H1 (cell line): Measurements from ENCODE around the gene CWC27. TPM values are rescaled to one million over a fixed set of nuclear protein-coding genes. Genes with fewer than 3 reads are reported as not detected.

Experiments
- BACH1 ChIP-seq: IDR thresholded peaks from 2 replicates; pipeline ENCODE4 v1.6.1; 2012; ENCODE audit warnings: low read length, improper control_type of control experiment
- GABPA ChIP-seq: IDR thresholded peaks from 2 replicates; pipeline ENCODE4 v1.6.1; 2011; ENCODE audit warnings: mild to moderate bottlenecking, low read length, moderate library complexity, borderline replicate concordance; ENCODE audit not compliant: insufficient read depth
- KDM1A ChIP-seq: fragments of 200-600, 300-600 bp; sonication (generic); IDR thresholded peaks from 2 replicates; pipeline ENCODE4 v1.7.1; 2016; ENCODE audit warnings: mild to moderate bottlenecking, low read length, borderline replicate concordance
- KDM4A ChIP-seq: IDR thresholded peaks from one replicate; pipeline ENCODE4 v1.7.1; 2012; ENCODE audit warnings: low read depth, mild to moderate bottlenecking, moderate library complexity, low read length, inconsistent platforms; ENCODE audit not compliant: severe bottlenecking
- MAFK ChIP-seq: IDR thresholded peaks from 2 replicates; pipeline ENCODE4 v1.6.1; 2012; ENCODE audit warnings: low read depth, mild to moderate bottlenecking, improper control_type of control experiment, low read length
- SP1 ChIP-seq: IDR thresholded peaks from 2 replicates; pipeline ENCODE4 v1.6.1; 2011; ENCODE audit warnings: low read depth, low read length
- SP2 ChIP-seq: IDR thresholded peaks from 2 replicates; pipeline ENCODE4 v1.6.1; 2012; ENCODE audit warnings: mild to moderate bottlenecking, low read length, inconsistent platforms
- TCF12 ChIP-seq: IDR thresholded peaks from 2 replicates; pipeline ENCODE4 v1.6.1; 2011; ENCODE audit warnings: low read depth, mild to moderate bottlenecking, low read length
- polyA plus RNA-seq, 7 experiments: library from polyadenylated mRNA; depleted of rRNA in 3 of 7; stranded (reverse) in 5 of 7; unstranded in 2 of 7; fragments of >200 nt in 5 of 7; fragments of 200-250 nt in 2 of 7; gene quantifications; 1 replicate in 5 of 7; 2 replicates in 1 of 7; 4 replicates in 1 of 7; pipeline versions ENCODE4 v1.2.1 to v1.2.3, GENCODE V29; 2011 to 2013; ENCODE audit warnings: missing spikeins in 2 of 7, mixed read lengths in 2 of 7
- total RNA-seq: library from RNA; stranded (reverse); fragmentation: NEBNext Ultra II Directional; extraction: Animal tissue kit (Norgen Biotek cat#: 25700); gene quantifications from 2 replicates; pipeline ENCODE4 v1.2.1, GENCODE V29; 2021

The CWC27 gene
- total and polyA plus RNA-seq, 2 of the 8 experiments (the other 6 are each of a cell fraction or from before 2014, with no cell fraction given), result 24.9 to 43.4 TPM

DNA sequence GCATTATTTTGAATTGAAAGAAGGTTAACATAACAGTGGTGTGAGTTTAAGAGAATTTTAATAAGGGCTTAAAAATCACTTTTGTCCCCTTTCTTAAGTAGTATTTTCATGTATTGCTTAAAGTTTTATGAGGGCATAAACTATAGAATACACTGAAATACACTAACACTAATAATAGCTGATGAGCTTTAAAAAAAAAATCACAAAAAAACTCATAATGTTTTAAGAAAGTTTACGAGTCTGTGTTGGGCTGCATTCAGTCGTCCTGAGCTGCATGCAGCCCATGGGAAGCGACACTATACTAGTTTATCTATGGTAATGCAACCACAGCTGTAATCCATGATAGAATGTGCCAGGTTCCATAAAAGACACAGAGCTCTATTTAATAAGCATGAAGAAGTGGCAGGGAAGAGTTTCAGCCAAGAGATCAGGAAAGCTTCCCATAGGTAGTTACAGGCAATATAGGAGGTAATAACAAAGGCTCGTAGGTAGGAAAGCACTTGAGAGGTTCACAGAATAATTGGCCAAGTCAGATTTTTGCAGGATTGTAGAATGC is 4.7 kb upstream of the CWC27 start (continued):
- TF ChIP-seq GABPA, result no peak
- no peak for TF ChIP-seq KDM1A
- TF ChIP-seq BACH1, result no peak
- TF ChIP-seq KDM4A, result no peak
- no peak for TF ChIP-seq MAFK
- TF ChIP-seq TCF12, result no peak
- no peak for TF ChIP-seq SP1
- TF ChIP-seq SP2, result no peak
- TF ChIP-seq, all 59 proteins: peak for 0
